HepG2 (cell line): Measurements from ENCODE around the gene TEDC1. TPM values are rescaled to one million over a fixed set of nuclear protein-coding genes. Genes with fewer than 3 reads are reported as not detected.
A peak's percentile ranks its signal among the peaks of the same experiment; 100 is the strongest.

ENCODE experiments used
- FIP1L1 ChIP-seq: fragments of 200-400 bp; formaldehyde crosslinking; IDR thresholded peaks from 2 replicates; pipeline ENCODE4 v1.6.1; 2018; ENCODE audit warnings: low read depth, mild to moderate bottlenecking, low read length, moderate library complexity, borderline replicate concordance; ENCODE audit not compliant: insufficient read depth
- FOXP1 ChIP-seq, 2 experiments: fragments of 450-650 bp in 1 of 2; IDR thresholded peaks; 2 replicates each; pipeline ENCODE4 v1.6.1; 2017 to 2018; ENCODE audit warnings: antibody characterized with exemption in 1 of 2
- HCFC1 ChIP-seq: fragments of 150-350 bp; IDR thresholded peaks from 2 replicates; pipeline ENCODE4 v1.6.1; 2014; ENCODE audit warnings: low read depth, low read length
- KLF13 ChIP-seq: sonication (generic); formaldehyde crosslinking; IDR thresholded peaks from 2 replicates; pipeline ENCODE4 v1.4.0; 2020; ENCODE audit warnings: mild to moderate bottlenecking, missing genetic modification reagents
- MZF1 ChIP-seq: sonication (generic); formaldehyde crosslinking; IDR thresholded peaks from 2 replicates; pipeline ENCODE4 v1.8.1; 2023; ENCODE audit warnings: mild to moderate bottlenecking, missing genetic modification reagents, borderline replicate concordance
- PHF8 ChIP-seq: sonication (generic); formaldehyde crosslinking; IDR thresholded peaks from 2 replicates; pipeline ENCODE4 v1.5.0; 2020; ENCODE audit warnings: missing genetic modification reagents
- POLR2G ChIP-seq: fragments of 200-400 bp; formaldehyde crosslinking; IDR thresholded peaks from 2 replicates; pipeline ENCODE4 v1.6.1; 2018; ENCODE audit warnings: mild to moderate bottlenecking, low read depth, low read length, moderate library complexity
- SALL1 ChIP-seq: sonication (generic); formaldehyde crosslinking; IDR thresholded peaks from 2 replicates; pipeline ENCODE4 v1.8.0; 2022; ENCODE audit warnings: mild to moderate bottlenecking, missing genetic modification reagents
- SIN3A ChIP-seq: IDR thresholded peaks from 2 replicates; pipeline ENCODE4 v1.6.1; 2011; ENCODE audit warnings: low read depth, mild to moderate bottlenecking, control low read depth, low read length, borderline replicate concordance
- SMAD1 ChIP-seq: sonication (generic); formaldehyde crosslinking; IDR thresholded peaks from 2 replicates; pipeline ENCODE4 v1.4.0; 2020; ENCODE audit warnings: missing genetic modification reagents, low read depth, mild to moderate bottlenecking, borderline replicate concordance
- TAF1 ChIP-seq: sonication (generic); formaldehyde crosslinking; IDR thresholded peaks from 2 replicates; pipeline ENCODE4 v1.4.0; 2020; ENCODE audit warnings: missing genetic modification reagents
- ZBED4 ChIP-seq: sonication (generic); formaldehyde crosslinking; IDR thresholded peaks from 2 replicates; pipeline ENCODE4 v1.4.0; 2020; ENCODE audit warnings: missing genetic modification reagents, borderline replicate concordance
- ZC3H13 ChIP-seq: sonication (generic); formaldehyde crosslinking; IDR thresholded peaks from 2 replicates; pipeline ENCODE4 v1.8.1; 2023; ENCODE audit warnings: mild to moderate bottlenecking, missing genetic modification reagents, moderate library complexity
- ZFX ChIP-seq: sonication (generic); formaldehyde crosslinking; IDR thresholded peaks from 2 replicates; pipeline ENCODE4 v1.4.0; 2020; ENCODE audit warnings: mild to moderate bottlenecking, low read depth, missing genetic modification reagents, moderate library complexity
- ZNF10 ChIP-seq: sonication (generic); formaldehyde crosslinking; IDR thresholded peaks from 2 replicates; pipeline ENCODE4 v1.4.0; 2020; ENCODE audit warnings: mild to moderate bottlenecking, low read depth, missing genetic modification reagents, borderline replicate concordance
- ZNF430 ChIP-seq: sonication (generic); formaldehyde crosslinking; IDR thresholded peaks from 2 replicates; pipeline ENCODE4 v1.9.0; 2021; ENCODE audit warnings: mild to moderate bottlenecking, missing genetic modification reagents
- ZNF768 ChIP-seq: sonication (generic); formaldehyde crosslinking; IDR thresholded peaks from 2 replicates; pipeline ENCODE4 v1.4.0; 2020; ENCODE audit warnings: missing genetic modification reagents
- ZNF773 ChIP-seq: sonication (generic); formaldehyde crosslinking; IDR thresholded peaks from 2 replicates; pipeline ENCODE4 v1.4.0; 2020; ENCODE audit warnings: missing genetic modification reagents, borderline replicate concordance
- ZNF777 ChIP-seq: sonication (generic); formaldehyde crosslinking; IDR thresholded peaks from 2 replicates; pipeline ENCODE4 v1.4.0; 2020; ENCODE audit warnings: missing genetic modification reagents
- ZNF839 ChIP-seq: sonication (generic); formaldehyde crosslinking; IDR thresholded peaks from 2 replicates; pipeline ENCODE4 v1.4.0; 2020; ENCODE audit warnings: missing genetic modification reagents, mild to moderate bottlenecking, borderline replicate concordance
- polyA plus RNA-seq, 8 experiments: library from polyadenylated mRNA; depleted of rRNA in 3 of 8; stranded (reverse) in 7 of 8; unstranded in 1 of 8; fragments of >200 nt; fragmentation: Illumina TruSeq in 4 of 8; extraction: Trizol in 4 of 8; gene quantifications; 2 replicates each; pipeline versions ENCODE4 v1.2.1 to v1.2.3, GENCODE V29; 2011 to 2016; ENCODE audit warnings: low read depth in 4 of 8, missing spikeins in 1 of 8, mixed read lengths in 1 of 8; ENCODE audit not compliant: insufficient read depth in 1 of 8
- total RNA-seq, 5 experiments: library from RNA; depleted of rRNA; stranded (reverse); fragments of >200 nt; fragmentation: Illumina TruSeq; extraction: Trizol; gene quantifications; 2 replicates each; pipeline ENCODE4 v1.2.3, GENCODE V29; 2016; ENCODE audit warnings: low read depth in 1 of 5
- TF ChIP-seq, protein P1 (sequence below): sonication (generic); formaldehyde crosslinking; IDR thresholded peaks from 2 replicates; pipeline ENCODE4 v1.4.0; 2020; ENCODE audit warnings: mild to moderate bottlenecking, missing genetic modification reagents
- TF ChIP-seq, protein P2 (sequence below): sonication (generic); formaldehyde crosslinking; IDR thresholded peaks from 2 replicates; pipeline ENCODE4 v1.8.0; 2022; ENCODE audit warnings: missing genetic modification reagents, mild to moderate bottlenecking, borderline replicate concordance
- TF ChIP-seq, protein P3 (sequence below): IDR thresholded peaks from 2 replicates; pipeline ENCODE4 v1.6.1; 2016; ENCODE audit warnings: missing genetic modification reagents, missing compliant biosample characterization

The TEDC1 gene
- total and polyA plus RNA-seq, 2 of the 13 experiments (the other 11 are each of a cell fraction or from before 2014, with no cell fraction given) = 5.7 to 27.4 TPM

GRCh38 chr14:105486974-105487448 is 4.0 kb upstream of the TEDC1 start (continued):
- no peak for TF ChIP-seq ZNF773 (CRISPR knock-in tag)
- no peak for TF ChIP-seq HCFC1
- TF ChIP-seq SALL1 = no peak
- TF ChIP-seq, protein P1, sequence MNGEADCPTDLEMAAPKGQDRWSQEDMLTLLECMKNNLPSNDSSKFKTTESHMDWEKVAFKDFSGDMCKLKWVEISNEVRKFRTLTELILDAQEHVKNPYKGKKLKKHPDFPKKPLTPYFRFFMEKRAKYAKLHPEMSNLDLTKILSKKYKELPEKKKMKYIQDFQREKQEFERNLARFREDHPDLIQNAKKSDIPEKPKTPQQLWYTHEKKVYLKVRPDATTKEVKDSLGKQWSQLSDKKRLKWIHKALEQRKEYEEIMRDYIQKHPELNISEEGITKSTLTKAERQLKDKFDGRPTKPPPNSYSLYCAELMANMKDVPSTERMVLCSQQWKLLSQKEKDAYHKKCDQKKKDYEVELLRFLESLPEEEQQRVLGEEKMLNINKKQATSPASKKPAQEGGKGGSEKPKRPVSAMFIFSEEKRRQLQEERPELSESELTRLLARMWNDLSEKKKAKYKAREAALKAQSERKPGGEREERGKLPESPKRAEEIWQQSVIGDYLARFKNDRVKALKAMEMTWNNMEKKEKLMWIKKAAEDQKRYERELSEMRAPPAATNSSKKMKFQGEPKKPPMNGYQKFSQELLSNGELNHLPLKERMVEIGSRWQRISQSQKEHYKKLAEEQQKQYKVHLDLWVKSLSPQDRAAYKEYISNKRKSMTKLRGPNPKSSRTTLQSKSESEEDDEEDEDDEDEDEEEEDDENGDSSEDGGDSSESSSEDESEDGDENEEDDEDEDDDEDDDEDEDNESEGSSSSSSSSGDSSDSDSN (CRISPR knock-in tag) = peak; percentile 36; the same call in 1 of the 2 replicates
- TF ChIP-seq, protein P2, sequence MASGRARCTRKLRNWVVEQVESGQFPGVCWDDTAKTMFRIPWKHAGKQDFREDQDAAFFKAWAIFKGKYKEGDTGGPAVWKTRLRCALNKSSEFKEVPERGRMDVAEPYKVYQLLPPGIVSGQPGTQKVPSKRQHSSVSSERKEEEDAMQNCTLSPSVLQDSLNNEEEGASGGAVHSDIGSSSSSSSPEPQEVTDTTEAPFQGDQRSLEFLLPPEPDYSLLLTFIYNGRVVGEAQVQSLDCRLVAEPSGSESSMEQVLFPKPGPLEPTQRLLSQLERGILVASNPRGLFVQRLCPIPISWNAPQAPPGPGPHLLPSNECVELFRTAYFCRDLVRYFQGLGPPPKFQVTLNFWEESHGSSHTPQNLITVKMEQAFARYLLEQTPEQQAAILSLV (CRISPR knock-in tag) = peak; percentile 54; the same call in 1 of the 2 replicates
- TF ChIP-seq ZBED4 = 0 out of 2 replicates have a peak, but pooled peaks have one; percentile 51
- peak; percentile 42; the same call in 1 of the 2 replicates for TF ChIP-seq ZNF430 (CRISPR knock-in tag)
- TF ChIP-seq ZNF10 (CRISPR knock-in tag) = no peak
- no peak for TF ChIP-seq SIN3A
- TF ChIP-seq ZNF839 (CRISPR knock-in tag) = no peak
- TF ChIP-seq ZC3H13 (CRISPR knock-in tag) = 0 out of 2 replicates have a peak, but pooled peaks have one; percentile 22
- no peak for TF ChIP-seq PHF8
- TF ChIP-seq, protein P3, sequence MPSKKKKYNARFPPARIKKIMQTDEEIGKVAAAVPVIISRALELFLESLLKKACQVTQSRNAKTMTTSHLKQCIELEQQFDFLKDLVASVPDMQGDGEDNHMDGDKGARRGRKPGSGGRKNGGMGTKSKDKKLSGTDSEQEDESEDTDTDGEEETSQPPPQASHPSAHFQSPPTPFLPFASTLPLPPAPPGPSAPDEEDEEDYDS (CRISPR knock-in tag) = peak; percentile 95
- no peak for TF ChIP-seq MZF1 (CRISPR knock-in tag)
- no peak for TF ChIP-seq FIP1L1
- peak; percentile 26; the same call in 1 of the 2 replicates for TF ChIP-seq ZNF768 (CRISPR knock-in tag)
- TF ChIP-seq ZNF777 (CRISPR knock-in tag) = peak; percentile 88
- peak; percentile 75 for TF ChIP-seq ZFX (CRISPR knock-in tag)
- TF ChIP-seq TAF1 (CRISPR knock-in tag) = peak; percentile 52; the same call in 1 of the 2 replicates
- TF ChIP-seq SMAD1 (CRISPR knock-in tag) = no peak
- TF ChIP-seq POLR2G = peak; percentile 76
- no peak for TF ChIP-seq FOXP1 (IDR thresholded peaks at IDR 0.05)
- no peak for TF ChIP-seq FOXP1 (CRISPR knock-in tag; IDR thresholded peaks at IDR 0.05)
- no peak for TF ChIP-seq KLF13 (CRISPR knock-in tag)
